GM18526 (cell line): Measurements from ENCODE around the gene ACP3.

Experiments used
- POLR2A ChIP-seq: IDR thresholded peaks from 3 replicates; pipeline ENCODE4 v1.6.1; 2011; ENCODE audit not compliant: insufficient read length; ENCODE audit errors: extremely low read depth

Gene ACP3

GRCh38 chr3:132317229-132317948 lies at the start of gene ACP3:
ACP3 (plus strand) TSS chr3:132317407; CDS start chr3:132317457, 50 bp downstream.
- no peak for TF ChIP-seq POLR2A

- no peak for TF ChIP-seq POLR2A
These were observed 48.3 kb upstream of the ACP3 start for GRCh38 chr3:132268956-132269355.

DNA sequence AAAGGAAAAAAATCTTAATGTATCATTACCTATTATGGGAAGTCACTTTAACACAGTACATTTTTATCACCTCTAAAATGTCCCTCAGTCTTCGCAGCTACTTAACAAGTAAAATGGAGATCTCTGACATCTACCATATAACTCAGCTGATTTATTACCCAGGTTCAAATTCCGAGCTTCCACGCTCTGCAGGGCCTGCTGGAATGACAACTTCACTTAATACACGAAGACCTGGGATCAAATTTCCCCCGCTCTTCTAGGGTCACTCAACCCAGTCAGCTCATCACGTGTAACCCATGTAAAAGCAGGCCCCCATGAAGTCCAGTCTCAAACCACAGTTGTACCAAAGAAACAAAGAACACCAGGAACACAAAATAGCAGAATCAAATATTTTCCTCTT lies 44.2 kb upstream of the ACP3 start:
- TF ChIP-seq POLR2A, result no peak

DNA sequence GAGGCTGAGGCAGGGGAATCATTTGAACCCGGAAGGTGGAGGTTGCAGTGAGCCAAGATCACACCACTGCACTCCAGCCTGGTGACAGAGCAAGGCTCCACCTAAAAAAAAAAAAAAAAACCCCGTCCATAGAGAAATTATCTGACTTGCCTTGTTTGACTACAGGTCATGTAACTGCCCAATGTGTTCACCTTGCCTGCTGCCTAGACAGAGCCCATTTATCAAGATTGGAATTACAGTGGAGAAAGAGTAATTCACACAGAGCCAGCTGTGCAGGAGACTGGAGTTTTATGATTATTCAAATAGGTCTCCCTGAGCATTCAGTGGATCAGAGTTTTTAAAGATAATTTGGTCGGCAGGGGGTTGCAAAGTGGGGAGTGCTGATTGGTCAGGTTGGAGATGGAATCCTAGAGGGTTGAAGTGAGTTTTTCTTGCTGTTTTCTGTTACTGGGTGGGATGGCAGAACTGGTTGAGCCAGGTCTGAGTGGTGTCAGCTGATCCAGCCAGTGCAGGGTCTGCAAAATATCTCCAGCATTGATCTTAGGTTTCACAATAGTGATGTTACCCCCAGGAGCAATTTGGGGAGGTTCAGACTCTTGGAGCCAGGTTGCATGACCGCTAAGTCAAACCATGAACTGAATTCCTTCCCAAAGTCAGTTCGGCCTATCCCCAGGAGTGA lies 40.8 kb upstream of the ACP3 start:
- TF ChIP-seq POLR2A, result no peak

DNA sequence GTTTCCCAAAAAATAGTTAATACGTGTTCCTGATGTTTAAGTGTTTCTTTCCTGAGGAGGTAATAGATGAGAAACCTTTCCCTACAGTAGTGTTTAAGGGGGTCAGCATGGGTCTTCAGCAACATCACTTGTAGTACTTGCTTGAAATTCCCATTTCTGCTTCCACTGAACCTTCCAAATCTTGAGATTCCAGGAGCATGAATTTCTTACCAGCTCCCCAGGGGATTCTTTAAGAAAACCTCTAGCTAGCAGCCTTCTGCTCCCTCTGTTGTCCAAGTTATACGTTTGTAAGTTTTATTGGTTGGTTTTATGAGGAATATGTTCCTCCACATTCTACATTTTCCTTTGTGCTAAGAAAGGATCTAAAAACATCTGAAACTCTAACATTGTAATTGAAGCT lies 38.2 kb upstream of the ACP3 start:
- TF ChIP-seq POLR2A, result no peak

DNA sequence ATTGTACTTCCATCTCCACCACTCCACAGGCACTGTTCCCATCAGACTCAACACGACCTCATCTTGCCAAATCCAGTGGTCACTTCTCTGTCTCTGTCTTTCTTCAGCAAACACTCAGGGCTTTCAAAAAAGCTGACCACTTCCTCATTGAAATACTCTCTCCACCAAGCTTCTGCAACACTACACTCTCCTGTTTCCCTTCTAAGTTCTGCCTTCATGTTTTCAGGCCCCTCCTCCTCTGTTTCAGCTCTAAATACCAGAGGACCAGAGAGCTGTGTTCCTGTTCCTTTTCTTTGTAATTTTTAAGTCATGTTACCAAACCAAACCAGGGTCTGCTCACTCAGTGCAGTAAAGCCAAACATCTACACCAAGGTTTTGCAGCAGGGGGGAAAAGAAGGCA lies 33.8 kb upstream of the ACP3 start:
- TF ChIP-seq POLR2A, result no peak

DNA sequence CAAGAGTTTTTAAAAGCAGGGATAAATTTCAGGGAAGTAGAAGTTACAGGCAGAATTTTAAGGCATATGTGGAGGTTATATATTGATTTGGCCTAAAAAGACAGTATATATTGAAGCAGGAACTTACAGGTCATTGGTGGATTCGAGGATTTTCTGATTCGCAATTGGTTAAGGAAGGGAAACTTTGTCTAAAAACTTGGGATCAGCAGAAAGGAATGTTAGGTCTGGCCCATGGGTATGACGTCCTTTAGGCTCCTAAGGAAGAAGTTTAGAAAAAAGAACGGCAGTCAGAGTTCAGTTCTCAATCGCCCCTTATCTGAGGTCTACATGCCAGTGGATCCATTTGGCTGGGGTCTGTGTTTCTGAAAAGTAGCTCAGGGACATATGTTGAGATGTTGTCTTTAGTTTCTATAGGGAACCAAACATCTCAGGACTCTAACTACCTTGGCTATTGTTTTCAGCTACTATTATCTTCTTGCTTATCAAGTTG lies 33.2 kb upstream of the ACP3 start:
- TF ChIP-seq POLR2A, result no peak

DNA sequence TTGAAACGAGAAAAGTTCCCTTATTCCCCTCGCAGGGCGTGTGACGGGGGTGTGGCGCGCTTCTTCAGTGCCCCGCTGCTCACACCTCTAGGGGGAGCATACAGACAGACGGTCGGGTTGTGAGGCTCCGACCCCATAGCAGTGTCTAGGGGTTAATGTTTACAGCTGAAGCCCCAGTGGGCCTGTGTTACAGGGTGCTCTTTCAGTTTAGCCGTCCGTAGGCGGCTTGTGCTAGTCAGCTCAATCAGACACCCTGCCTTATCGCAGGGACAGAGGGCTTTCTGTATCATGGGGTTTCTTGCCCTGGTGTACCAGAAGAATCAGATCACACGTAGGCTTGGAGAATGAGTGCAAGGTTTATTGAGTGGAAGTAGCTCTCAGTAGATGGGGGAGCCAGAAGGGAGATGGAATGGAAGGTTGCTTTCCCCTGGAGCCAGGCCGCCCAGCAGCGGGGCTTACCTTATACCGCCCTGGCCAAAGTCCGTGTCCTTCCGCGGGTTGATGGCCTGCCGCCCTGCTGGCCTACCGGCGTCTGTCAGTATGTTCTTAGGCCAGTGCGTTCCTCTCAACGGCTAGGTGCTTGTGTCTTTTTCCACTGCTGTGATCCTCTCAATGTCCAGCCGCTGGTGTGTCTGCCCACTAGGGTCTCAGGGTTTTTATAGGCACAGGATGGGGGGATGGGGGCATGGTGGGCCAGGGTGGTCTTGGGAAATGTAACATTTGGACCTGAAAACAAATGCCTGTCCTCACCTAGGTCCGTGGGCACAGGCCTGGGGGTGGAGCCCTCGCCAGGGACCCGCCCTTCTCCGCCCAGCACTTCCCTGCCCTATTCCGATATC lies 32.2 kb upstream of the ACP3 start:
- no peak for TF ChIP-seq POLR2A

DNA sequence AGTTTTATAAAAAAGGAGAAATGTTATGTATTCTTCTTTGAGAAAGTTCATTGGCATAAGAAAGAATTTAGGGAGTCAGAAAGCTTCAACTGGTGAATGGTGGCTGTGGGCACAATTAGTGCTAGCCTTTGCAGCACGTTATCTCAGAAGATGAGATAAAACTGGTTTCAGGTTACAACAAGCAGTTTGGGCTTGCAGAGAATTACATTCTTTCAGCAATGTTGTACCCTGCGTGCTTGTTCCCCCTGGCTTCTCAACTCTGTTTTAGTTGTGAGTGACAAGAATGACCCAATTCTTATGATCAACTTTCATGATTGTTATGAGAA lies 31.6 kb upstream of the ACP3 start:
- no peak for TF ChIP-seq POLR2A

DNA sequence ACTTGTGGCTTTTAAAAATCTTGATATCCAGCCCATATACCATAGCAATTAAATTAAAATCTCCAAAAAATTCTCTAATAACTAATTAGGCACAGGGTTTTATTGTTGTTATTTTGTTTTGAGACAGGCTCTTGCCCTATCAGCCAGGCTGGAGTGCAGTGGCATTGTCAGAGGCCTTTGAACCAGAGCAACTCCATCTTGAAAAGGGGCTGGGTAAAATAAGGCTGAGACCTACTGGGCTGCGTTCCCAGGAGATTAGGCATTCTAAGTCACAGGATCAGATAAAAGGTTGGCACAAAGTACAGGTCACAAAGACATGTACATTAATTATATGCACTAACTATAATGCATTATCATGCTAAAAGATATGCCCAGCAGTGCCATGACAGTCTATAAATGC lies 31.2 kb upstream of the ACP3 start:
- TF ChIP-seq POLR2A, result no peak

GRCh38 chr3:132288357-132288756 lies 28.9 kb upstream of the ACP3 start:
- no peak for TF ChIP-seq POLR2A

GRCh38 chr3:132289316-132289715 lies 27.9 kb upstream of the ACP3 start:
- TF ChIP-seq POLR2A, result no peak

- TF ChIP-seq POLR2A, result no peak
These were observed 26.4 kb upstream of the ACP3 start for GRCh38 chr3:132290833-132291232.

DNA sequence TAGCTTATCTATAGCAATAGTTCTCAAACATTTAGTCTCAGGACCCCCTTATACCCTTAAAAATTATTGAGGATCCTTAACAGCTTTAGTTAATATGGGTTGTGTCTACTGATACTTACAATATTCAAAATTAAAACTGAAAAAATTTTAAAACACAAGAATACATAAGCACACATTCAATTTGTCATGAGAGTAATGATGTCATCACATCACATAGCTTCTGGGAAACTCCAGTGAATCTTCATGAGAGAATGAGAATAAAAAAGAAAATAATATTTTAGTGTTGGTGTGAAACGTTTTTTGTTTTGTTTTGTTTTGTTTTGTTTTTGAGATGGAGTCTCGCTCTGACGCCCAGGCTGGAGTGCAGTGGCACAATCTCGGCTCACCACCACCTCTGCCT lies 25.2 kb upstream of the ACP3 start:
- no peak for TF ChIP-seq POLR2A

- no peak for TF ChIP-seq POLR2A
These were observed 24.0 kb upstream of the ACP3 start for GRCh38 chr3:132293251-132293650.

DNA sequence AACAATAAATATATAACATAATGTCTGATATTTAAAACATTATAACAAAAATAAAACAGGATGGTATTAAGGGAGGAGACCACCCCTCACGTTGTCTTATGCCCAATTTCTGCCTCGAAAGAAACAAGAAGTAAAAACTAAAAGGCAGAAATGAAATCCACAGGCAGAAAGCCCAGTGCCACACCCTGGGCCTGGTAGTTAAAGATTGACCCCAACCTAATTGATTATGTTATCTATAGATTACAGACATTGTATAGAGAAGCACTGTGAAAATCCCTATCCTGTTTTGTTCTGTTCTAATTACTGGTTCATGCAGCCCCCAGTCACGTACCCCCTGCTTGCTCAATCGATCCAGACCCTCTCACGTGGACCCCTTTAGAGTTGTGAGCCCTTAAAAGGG lies 22.3 kb upstream of the ACP3 start:
- no peak for TF ChIP-seq POLR2A

DNA sequence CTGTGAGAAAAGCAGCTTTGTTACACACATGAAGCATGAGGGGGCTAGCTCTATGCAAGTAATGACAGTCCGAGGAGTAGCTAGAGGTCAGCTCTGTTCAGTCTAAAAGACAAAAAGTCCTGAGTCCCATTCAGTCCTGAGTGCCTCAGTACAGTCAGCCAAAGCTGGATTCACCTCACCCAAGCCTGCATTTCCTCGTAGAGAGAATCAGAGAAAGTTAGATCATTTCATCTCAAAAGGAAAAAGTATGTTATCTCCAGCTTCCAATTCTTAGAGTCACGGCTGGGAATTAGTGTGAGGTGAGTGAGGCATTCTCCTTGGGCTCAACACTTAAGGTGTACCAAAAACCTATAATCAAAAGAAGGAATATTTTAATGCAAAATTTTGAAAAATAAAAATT lies 5.9 kb upstream of the ACP3 start:
- TF ChIP-seq POLR2A, result no peak

GRCh38 chr3:132311841-132312240 lies 5.4 kb upstream of the ACP3 start:
- no peak for TF ChIP-seq POLR2A
